DMS 273 (cell line): Measurements from ENCODE around the gene TRPV6.

Experiments
- DNase-seq: peaks from one replicate; lab custom pipeline; 2025; ENCODE audit not compliant: unreplicated experiment; lab: John Stamatoyannopoulos, UW

The TRPV6 gene

DNA sequence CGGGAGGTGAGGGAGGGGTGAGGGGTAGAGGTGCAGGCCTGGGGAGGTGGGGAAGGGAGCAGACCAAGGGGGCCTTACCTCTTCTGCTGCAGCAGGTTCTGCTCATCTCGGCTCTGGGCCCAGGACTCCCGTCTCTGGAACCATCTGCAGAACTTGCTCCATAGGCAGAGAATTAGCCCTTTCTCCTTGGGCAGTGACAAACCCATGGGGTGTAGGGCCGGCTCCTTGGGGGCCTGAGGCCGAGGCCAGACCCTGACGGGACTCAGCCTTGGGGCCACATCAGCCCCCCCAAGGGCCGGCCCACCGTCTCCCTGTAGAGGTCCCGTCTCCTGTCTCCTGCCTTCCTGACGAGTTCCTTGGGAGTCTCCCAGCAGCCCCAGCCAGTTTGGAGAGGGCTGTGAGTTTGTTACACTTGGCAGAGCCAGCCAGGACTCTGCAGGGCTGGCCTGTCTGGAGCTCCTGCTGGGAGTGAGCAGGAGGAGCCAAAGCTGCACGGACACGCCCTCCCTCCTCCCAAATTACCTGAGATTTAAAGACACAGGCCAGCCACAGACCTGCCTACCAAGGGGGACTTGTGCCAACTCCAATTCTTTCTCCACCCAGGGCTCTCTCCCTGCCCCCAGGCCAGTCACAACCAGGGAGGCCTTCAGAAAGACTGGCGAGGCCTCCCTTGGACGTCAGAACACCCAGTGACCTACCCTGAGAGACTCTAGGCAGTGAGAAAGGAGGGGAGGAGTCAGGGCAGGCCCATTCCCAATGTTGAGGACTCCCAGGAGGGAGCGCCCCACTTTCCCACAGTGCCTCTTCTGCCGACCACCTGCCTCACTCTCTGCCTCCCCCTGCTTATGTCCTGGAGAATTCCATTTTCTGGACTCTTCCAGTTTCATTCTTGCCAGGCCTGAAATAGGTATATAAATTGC, at the start of gene TRPV6:
Gene TRPV6, minus strand, starts transcription at position 435 of the 920 bp plus-strand sequence.
- DNase-seq, result no peak

DNA sequence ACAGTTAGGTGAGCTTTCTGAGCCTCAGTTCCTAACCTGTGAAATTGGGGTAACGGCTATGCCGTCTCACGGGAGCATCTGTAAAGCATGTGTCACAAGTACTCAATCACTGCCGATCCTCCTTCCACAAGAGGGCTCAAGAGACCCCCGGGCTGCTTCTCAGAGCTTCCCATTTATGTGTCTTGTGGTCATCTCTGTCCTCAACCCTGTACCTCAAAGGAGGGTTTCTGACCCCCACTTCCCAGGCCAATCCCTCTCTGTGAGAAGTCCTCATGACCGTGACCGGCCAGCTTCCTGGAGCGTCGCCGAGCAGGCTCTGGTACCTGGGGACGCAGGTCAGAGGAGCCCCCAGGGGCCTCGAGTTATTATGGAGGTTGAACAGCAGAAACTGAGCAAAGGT, 48.5 kb upstream of the TRPV6 start:
- no peak for DNase-seq

DNA sequence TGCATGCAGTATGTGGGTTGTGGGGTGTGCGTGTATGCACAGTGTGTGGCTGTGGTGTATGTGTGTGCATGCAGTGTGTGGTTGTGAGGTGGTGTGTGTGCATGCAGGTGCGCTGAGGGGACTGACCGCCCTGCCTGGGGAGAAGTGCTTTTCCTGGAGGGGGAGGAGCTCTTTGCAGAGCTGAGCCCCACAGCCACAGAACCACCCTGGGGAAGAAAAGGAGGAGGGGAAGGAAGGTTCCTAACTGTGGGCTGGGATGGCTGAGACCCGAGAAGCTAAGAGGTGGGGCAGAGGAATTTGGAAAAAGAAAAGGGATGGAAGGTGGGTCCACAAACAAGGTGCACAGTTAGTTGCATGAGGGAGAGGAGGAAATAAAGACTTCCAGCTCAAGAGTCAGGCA, 48.1 kb upstream of the TRPV6 start, which contains the start of gene TRPV5:
Gene TRPV5, minus strand, starts transcription at position 123 of the 400 bp plus-strand sequence. CDS start 287 bp downstream, outside the sequence.
- DNase-seq, result no peak

DNA sequence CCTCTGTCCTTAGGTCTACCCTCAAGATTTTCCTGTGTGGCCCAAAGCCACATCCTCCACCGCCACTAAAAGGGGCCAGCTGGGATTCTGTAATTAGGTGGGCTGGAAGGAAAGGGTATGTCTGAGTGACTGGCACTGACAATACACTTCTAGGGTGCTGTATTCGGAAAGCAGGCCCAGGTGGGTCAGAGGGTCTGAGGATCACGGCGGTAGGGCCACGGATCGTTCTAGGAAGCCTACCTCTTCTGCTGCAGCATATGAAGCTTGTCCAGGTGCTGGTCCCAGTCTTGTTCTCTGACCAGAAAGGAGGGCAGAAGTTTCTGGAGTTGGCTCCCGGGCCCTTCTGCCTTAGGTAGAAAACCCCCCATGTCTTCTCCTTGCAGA, 47.5 kb upstream of the TRPV6 start:
- no peak for DNase-seq

DNA sequence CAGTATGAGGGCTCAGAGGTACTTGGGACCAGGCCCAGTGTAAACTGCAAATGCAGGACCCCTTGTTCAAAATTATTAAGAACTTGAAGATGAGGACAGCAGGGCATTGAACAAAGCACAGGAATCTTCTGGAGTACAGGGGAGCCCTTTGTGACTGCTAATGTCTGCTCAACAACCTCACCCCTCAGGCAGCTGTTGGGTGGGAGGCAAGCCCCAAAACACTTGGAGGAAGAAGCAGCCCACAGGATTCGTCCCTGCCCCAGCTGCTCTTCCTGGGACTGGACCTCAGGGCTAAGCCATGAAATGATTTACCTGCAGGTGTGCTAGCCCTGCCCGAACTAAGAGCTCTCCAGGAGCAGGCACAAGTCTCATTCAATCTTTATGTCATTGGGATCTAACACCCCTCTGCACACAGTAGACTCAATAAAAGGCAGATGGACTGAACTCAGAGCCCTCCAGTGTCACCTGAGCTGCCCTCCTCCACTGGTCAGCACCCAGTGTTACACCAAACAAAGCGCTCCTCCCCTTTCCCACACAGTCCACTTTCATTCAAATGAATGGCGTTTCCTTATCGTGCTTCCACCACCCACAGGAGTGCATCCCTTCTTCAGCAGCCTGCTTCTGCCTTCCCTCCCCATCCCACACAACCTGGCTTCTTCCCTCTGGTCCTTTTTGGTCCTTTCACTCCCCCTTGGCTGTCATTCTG, 47.0 kb upstream of the TRPV6 start:
- no peak for DNase-seq

DNA sequence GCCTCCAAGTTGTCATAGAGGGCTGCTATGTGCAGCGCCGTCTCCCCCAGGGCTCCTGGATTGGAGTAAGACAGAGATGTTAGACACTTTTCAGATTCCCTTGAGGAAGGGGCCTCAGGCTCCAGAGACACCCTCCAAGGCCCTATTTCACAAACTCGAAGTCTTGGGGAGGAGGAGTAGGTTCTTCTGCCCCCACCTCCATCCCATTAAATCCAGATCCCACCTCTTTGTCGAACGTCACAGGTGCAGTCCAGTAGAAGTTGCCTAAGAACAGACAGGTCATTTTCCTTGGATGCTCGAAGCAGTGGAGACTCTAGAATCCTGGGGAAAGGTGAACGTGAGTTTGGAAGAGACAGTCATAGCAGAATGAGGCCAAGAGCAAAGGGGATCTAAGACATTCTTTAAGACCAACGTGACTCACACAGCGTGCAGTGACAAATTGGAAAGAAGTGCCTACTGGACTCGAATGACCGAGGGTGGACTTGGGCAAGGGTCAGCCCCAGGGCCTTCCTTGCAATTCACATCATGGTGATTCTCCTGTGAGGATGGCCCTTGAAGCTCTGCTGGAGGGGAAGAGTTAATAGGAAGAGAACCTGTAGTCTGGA, 44.7 kb upstream of the TRPV6 start:
- DNase-seq, result no peak

DNA sequence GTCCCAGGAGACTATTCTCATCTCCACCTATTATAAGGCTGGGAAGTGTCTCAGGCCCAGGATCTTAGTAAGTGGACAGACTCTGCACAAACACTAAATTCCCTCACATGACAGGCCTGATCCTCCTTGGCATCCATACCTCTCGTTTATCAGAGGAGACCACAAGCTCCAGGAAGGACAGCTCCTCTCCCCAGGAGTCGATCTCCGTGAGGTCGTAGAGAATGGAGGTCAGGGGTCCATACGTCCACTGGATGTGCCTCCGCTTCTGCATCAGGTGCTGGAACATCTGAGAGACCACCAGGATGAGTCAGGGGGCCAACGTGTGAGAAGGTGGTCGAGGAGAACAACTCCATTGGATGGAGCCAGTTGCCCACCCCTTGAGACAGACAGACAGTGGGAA, 42.4 kb upstream of the TRPV6 start:
- DNase-seq, result no peak

DNA sequence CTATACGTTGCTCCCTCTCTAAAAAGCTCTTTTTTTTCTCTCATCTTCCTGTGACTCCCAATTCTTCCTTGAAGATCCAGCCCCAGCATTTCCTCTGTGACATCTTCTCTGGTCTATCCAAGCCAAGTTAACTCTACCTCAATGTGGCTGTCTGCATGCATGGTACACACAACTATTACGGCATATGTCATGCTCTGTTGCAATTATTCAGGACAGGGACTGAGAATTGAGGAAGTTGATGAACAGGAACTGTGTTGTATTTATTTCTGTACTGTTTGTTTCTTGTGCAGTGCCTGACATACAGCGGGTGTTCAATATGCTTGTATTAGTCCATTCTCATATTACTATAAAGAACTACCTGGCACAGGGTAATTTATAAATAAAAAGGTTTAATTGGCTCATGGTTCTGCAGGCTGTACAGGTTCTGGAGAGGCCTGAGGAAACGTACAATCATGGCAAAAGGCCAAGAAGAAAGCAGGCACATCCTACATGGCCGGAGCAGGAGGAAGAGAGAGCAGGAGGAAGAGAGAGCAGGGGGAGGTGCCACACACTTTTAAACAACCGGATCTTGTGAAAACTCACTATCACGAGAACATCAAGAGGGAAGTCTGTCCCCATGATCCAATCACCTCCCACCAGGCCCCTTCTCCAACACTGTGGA, 41.7 kb upstream of the TRPV6 start:
- no peak for DNase-seq

DNA sequence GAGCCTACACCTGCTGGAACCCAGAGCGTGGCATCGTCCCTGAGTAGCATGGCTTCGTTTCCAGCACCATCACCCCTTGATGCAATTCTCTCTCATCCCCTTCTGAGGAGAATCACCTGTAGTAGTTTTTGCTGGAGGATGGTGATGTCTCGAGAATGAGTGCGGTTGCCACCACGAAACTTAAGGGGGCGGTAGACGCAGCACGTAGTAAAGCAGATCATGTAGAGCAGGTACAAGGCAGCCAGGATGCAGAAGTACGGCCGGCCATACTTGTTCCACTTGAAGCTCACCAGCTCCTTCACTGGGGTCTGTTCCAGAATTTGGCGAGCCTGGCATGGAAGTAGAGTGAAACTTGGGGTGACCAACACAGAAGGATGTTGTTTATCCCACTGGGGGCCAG, 39.9 kb upstream of the TRPV6 start:
- no peak for DNase-seq

DNA sequence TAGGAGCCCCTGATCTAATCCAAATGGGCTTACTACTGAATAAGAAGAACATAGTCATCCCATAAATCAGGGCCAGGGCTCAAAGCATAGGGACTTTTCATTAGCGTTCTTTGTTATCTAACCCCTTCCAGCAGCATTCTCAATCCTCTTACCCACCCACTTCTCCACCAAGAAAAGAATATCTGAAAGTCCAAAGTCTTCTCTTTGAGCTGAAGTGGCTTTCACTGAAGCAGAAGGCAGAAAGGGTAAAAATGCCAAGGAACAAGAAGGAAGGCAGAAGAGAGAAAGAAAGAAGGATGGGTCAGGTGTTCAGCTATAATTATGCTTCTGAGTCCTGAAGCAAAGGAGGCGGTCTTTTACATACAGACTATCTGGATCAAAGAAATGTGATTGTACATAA, 37.8 kb upstream of the TRPV6 start:
- DNase-seq, result no peak

DNA sequence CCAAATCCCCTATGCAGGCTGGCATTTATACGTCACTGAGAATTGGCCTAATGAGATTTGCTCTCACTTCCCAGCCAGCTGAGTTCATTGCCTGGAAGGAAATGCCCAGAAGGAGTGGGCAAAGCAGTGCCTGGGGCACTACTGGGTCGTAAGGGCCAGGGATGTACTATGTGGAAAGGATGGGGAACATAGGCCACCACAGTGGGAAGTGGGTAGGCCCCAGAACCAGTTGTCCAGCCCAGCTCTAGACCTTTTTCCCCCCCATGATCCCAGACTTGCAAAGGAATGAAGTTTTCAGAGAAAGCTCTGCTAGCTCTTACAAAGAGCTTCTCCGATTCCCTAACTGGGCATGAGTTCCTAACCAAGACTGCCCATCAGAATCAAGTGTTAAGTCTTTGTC, 34.1 kb upstream of the TRPV6 start:
- no peak for DNase-seq

DNA sequence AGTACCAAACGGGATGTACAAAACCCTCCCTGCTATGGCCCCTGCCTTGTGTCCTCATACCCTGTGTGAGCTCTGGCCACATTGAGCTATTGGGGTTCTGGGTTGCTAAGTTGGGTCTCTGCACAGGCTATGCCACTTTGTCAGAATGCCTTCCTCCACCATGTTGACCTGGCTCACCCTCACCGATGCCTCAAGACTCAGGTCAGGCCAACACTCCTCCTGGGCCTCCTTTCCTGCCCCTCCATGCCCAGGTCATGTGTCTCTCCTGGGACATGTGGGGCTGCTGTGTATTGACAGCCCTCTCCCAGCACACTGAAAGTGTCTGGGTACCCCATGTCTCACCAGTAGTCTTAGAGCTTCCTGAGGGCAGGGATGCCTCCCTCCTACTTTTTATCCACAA, 33.4 kb upstream of the TRPV6 start:
- no peak for DNase-seq

DNA sequence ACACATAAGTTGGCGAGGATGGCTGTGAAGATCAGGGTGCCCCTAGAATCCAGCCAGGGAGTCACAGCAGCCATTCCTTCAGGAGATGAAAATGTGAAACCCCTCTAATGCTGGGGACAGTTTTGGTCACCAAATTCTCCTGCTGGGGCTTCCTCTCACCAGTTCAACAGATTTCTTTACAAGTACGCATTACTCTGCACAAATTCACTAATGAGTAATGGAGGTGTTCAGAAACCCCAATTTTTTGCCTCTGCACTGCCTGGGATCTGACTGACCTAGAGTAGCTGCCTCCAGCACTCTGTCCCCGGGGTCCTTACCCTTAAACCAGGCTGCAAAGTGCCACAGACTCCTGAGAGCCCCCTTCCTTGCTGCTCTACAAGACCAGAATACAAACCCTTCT, 31.9 kb upstream of the TRPV6 start:
- DNase-seq, result no peak

DNA sequence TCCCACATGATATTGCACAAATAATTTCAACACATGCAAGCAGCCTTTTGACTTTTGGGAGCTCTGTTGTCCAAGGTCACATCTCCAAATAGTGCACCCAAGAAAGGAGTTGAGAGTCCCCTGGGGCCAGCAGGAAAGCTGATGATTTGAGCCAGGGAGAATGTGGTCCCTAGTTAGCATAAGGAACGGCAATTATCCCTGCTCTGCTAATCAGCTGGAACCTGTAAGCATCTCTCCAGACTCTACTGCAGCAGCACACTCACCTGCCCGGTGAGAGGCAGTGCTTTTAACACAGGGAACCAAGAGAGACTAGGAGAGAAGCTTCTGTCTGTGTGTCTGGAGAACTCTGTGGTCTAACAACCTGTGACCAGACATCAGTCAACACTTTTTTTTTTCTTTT, 31.0 kb upstream of the TRPV6 start:
- no peak for DNase-seq

DNA sequence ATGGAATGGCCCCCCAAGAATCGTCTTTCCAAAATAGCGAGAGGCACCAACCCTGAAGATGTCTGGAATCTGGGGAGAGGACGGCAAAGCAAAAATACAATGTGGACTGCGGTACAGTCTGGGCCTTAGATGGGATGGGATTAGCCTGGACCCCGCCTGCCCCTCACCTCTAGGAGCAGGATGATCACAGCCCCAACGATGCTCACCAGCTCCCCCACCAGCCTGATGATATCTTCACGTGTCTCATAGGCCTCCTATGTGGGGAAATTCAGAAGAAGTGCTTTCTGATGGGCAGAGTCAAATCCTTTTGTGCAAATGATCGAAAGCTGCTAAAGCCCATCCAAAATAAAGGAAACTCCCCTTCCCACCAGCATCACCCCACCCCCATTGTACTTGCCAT, 29.8 kb upstream of the TRPV6 start:
- no peak for DNase-seq

DNA sequence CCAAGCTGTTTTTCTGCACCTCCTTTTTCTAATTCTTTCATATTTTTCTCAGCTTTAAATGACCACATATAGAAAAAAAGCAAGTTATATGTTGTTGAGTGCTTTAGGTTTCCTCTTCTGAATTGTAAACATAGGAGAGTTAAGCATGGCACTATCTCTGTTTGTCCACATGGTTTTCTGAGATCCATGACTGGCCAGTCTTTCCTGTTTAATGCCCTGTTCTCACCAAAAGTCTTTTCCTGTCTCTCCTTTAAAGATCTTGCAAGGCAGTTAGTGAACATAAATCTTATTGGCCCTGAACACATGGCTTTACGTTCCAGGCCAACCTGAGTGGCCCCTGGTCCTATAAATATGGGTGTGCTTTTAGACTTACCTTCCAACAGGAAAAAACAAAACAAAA, 28.6 kb upstream of the TRPV6 start:
- DNase-seq, result no peak

DNA sequence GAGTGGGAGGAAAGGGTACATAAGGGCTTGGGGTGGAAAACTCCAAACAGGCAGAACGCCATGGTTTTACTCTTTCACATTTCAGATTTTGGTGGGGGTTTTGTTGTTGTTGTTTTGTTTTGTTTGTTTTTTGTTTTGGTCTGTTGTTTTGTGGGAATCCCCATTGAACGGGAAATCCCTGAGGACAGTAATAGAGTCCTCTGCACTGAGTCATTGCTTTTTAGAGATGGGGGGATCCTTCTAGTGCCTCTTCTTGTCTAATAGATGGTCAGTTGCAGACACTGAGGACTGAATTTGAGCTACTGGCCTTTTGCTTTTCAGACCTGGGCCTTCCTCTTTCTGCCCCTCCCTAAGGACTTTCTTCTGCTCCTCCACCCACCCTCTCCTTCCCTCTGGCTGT, 28.0 kb upstream of the TRPV6 start:
- no peak for DNase-seq

DNA sequence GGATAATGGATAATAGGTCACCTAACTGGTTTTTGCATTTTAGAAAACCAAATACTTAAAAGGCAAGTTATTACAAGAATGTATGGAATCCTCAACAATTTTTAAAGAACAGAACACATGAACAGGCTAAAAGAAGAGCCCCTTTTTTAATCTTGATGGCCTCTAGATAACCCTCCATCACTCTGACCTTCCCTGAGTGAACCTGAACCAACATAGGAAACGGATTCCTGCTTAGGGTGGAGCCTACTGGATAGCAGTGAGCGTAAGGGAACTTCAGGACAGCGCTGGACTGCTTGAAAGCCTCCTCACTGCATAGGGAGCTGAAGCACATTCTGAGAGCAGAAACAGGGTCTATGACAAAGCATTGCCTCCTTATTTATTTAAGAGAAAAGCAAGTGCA, 27.5 kb upstream of the TRPV6 start:
- no peak for DNase-seq

DNA sequence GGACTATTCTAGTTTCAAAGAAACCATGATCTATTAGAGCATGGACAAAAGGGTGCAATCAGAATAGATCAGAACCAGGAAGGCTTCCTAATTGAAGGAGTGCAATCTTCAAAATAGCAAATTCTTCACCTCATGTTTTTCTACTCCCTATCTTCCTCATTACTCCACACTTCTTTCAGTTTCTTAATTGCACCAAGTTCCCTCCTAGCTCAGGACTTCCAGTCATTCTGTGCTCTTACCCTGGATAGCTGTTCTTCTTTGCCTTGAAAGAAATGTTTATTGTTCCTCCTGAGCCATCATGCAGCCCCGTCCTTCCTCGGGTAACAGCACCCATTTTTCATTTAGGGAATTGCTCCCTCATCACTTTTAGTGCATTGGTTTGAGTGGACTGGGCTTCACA, 24.9 kb upstream of the TRPV6 start:
- DNase-seq, result no peak

DNA sequence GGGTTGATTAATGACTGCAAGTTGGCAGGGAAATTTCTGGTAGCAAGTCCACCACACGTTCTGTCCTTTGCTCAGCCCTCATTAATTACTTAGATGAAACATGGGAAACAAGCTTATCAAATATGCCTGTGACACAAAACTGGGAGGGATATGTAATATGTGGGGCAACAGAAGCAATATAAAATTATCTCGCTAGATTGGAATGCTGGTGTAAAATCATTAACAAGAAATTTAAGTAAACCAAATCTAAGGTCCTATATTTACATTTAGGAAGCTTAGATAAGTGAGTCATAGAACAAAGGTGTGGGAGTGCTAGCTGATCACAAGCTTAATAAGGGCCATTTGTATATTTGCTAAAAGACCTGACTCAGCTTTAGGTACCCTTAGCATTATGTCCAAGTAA, 24.5 kb upstream of the TRPV6 start:
- no peak for DNase-seq
